MCF 10A (cell line): ENCODE results near the gene PIPOX. TPM values are rescaled to one million over a fixed set of nuclear protein-coding genes. Genes with fewer than 3 reads are reported as not detected.

Experiments
- BruUV-seq: library from RNA; stranded (reverse); fragments of 400-500 nt; replicated peaks from 2 replicates; lab custom pipeline; 2021; lab: Mats Ljungman, UMichigan
- CTCF ChIA-PET: fragments of 300-600 bp; sonication (Branson Sonifier 250); formaldehyde crosslinking; extraction: SDS; loops from one replicate; lab custom pipeline; 2021; ENCODE audit warnings: antibody characterized with exemption, inconsistent platforms; lab: Yijun Ruan, JAX
- POLR2A ChIA-PET: fragments of 300-600, 350-650 bp; sonication (Branson Sonifier 250); formaldehyde crosslinking; extraction: SDS; loops from one replicate; lab custom pipeline; 2020; ENCODE audit warnings: antibody characterized with exemption, inconsistent platforms; lab: Yijun Ruan, JAX
- DNase-seq: peaks from one replicate; pipeline ENCODE4 v3.0.0-alpha.2; 2018; ENCODE audit not compliant: unreplicated experiment
- H3K27ac Mint-ChIP-seq: one replicate; pipeline ENCODE4 v1.8.0; 2022; ENCODE audit warnings: mild to moderate bottlenecking, low read depth, mixed read lengths; ENCODE audit not compliant: unreplicated experiment
- H3K27me3 Mint-ChIP-seq: one replicate; pipeline ENCODE4 v1.8.0; 2022; ENCODE audit warnings: mixed read lengths; ENCODE audit not compliant: insufficient read depth, unreplicated experiment
- H3K36me3 Mint-ChIP-seq: one replicate; pipeline ENCODE4 v1.8.0; 2022; ENCODE audit warnings: mild to moderate bottlenecking, moderate library complexity, mixed read lengths; ENCODE audit not compliant: insufficient read depth, unreplicated experiment
- H3K4me1 Mint-ChIP-seq: one replicate; pipeline ENCODE4 v1.8.0; 2022; ENCODE audit warnings: mixed read lengths; ENCODE audit not compliant: insufficient read depth, unreplicated experiment
- H3K4me3 Mint-ChIP-seq: one replicate; pipeline ENCODE4 v1.8.0; 2022; ENCODE audit warnings: mild to moderate bottlenecking, moderate library complexity, mixed read lengths; ENCODE audit not compliant: unreplicated experiment
- H3K9me3 Mint-ChIP-seq: one replicate; pipeline ENCODE4 v1.8.0; 2022; ENCODE audit warnings: mixed read lengths; ENCODE audit not compliant: unreplicated experiment
- CTCF ChIP-seq: fragments of 200-600 bp; IDR thresholded peaks from one replicate; pipeline ENCODE4 v1.8.0; 2022; ENCODE audit warnings: antibody characterized with exemption, mild to moderate bottlenecking; ENCODE audit not compliant: unreplicated experiment
- intact Hi-C: fragments of 100-400 bp; cut with micrococcal nuclease; formaldehyde crosslinking; loops from 2 replicates; pipeline ENCODE4 v1.14.1; 2022
- total RNA-seq: library from RNA; stranded (reverse); gene quantifications from 2 replicates; pipeline ENCODE4 v1.2.3, GENCODE V29; 2022

Gene PIPOX
- total RNA-seq, 1 experiment from 2014 or later = not detected

GRCh38 chr17:29103341-29103740 lies 60.4 kb downstream of the PIPOX start:
- Mint-ChIP-seq H3K27ac (peak overlapping the region; percentile 77), H3K36me3 (peaks cover 32% of the 10 kb centered on the region), H3K27me3 (no peaks in the 10 kb centered on the region), H3K4me3 (peak overlapping the region; percentile 54), H3K9me3 (no peaks in the 10 kb centered on the region), H3K4me1 (peaks cover 21% of the 10 kb centered on the region)
- intact Hi-C loops = no loop called here
- DNase-seq = no peak
- ChIA-PET CTCF (interaction anchor here (0.7 to 0.9 kb wide), 2 partner anchors 13 to 14 kb away, joined by 3 read pairs; no protein-coding TSS in a partner anchor), POLR2A (interaction anchor here (0.5 kb wide), 1 partner anchor 36 kb away, joined by 3 read pairs; no protein-coding TSS in a partner anchor)
- TF ChIP-seq CTCF = no peak
- no TSS peak for BruUV-seq

Other genes with a start within 250 kb of the PIPOX start
- gene FAM222B, start 200.4 kb upstream of the PIPOX start, total RNA-seq = 18.5 and 22.2 TPM in 2 replicates
- 51.6 and 53.7 TPM in 2 replicates for gene ERAL1, start 188.1 kb upstream of the PIPOX start, total RNA-seq
- 98.5 and 126 TPM in 2 replicates for gene FLOT2, start 145.4 kb upstream of the PIPOX start, total RNA-seq
- gene DHRS13, start 140.1 kb upstream of the PIPOX start, total RNA-seq = 9.1 and 9.5 TPM in 2 replicates
- 37.6 and 38.2 TPM in 2 replicates for gene PHF12, start 91.6 kb upstream of the PIPOX start, total RNA-seq
- gene SEZ6, start 37.1 kb upstream of the PIPOX start, total RNA-seq = not detected in 2 replicates
- 24.0 and 24.8 TPM in 2 replicates for gene MYO18A, start 137.3 kb downstream of the PIPOX start, total RNA-seq
- not detected in 2 replicates for gene CRYBA1, start 203.7 kb downstream of the PIPOX start, total RNA-seq